ENCODE data around the gene TCF12.
"Not testable (repeated sequence)": the region's sequence is repeated elsewhere in the genome, so short reads cannot be mapped to it uniquely, and the experiment has no call there.

TCF12 gene

GRCh38 chr15:57097919-57098543 is 179.6 kb downstream of the TCF12 start:
- DNase-seq: not testable (repeated sequence)

- DNase-seq: no peak
Observed at GRCh38 chr15:57098896-57099295, 180.5 kb downstream of the TCF12 start.

GRCh38 chr15:57100136-57100539 is 181.7 kb downstream of the TCF12 start:
- no peak for DNase-seq

GRCh38 chr15:57102858-57103257 is 184.4 kb downstream of the TCF12 start:
- DNase-seq: no peak

- DNase-seq: no peak
Observed at GRCh38 chr15:57108296-57108695, 189.9 kb downstream of the TCF12 start.

- no peak for DNase-seq
Observed at GRCh38 chr15:57109005-57109404, 190.6 kb downstream of the TCF12 start.

GRCh38 chr15:57111002-57111401 is 192.6 kb downstream of the TCF12 start:
- DNase-seq: no peak

- no peak for DNase-seq
Observed at GRCh38 chr15:57112178-57112577, 193.7 kb downstream of the TCF12 start.

GRCh38 chr15:57114070-57114469 is 195.6 kb downstream of the TCF12 start:
- no peak for DNase-seq

GRCh38 chr15:57118013-57118799 is 199.8 kb downstream of the TCF12 start:
- no peak for DNase-seq

GRCh38 chr15:57122080-57122840 is 203.8 kb downstream of the TCF12 start:
- no peak for DNase-seq

GRCh38 chr15:57124036-57124435 is 205.6 kb downstream of the TCF12 start:
- DNase-seq: no peak

GRCh38 chr15:57129064-57129463 is 210.6 kb downstream of the TCF12 start:
- DNase-seq: no peak

GRCh38 chr15:57130956-57131355 is 212.5 kb downstream of the TCF12 start:
- no peak for DNase-seq

GRCh38 chr15:57133127-57133968 is 214.9 kb downstream of the TCF12 start:
- DNase-seq: peak; percentile 78

- DNase-seq: no peak
Observed at GRCh38 chr15:57134071-57134605, 215.7 kb downstream of the TCF12 start.

GRCh38 chr15:57134851-57135250 is 216.4 kb downstream of the TCF12 start:
- DNase-seq: no peak

GRCh38 chr15:57135800-57136199 is 217.4 kb downstream of the TCF12 start:
- DNase-seq: no peak

GRCh38 chr15:57138349-57138788 is 219.9 kb downstream of the TCF12 start:
- DNase-seq: peak; percentile 24

- no peak for DNase-seq
Observed at GRCh38 chr15:57143511-57144078, 225.2 kb downstream of the TCF12 start.

- no peak for DNase-seq
Observed at GRCh38 chr15:57144448-57144847, 226.0 kb downstream of the TCF12 start.
